ENCODE measurements around the gene UTY. TPM values are rescaled to one million over a fixed set of nuclear protein-coding genes. Genes with fewer than 3 reads are reported as not detected.

The UTY gene
- total and polyA plus RNA-seq, 2 of the 13 experiments (the other 11 are each of a cell fraction or from before 2014, with no cell fraction given): not detected

DNA sequence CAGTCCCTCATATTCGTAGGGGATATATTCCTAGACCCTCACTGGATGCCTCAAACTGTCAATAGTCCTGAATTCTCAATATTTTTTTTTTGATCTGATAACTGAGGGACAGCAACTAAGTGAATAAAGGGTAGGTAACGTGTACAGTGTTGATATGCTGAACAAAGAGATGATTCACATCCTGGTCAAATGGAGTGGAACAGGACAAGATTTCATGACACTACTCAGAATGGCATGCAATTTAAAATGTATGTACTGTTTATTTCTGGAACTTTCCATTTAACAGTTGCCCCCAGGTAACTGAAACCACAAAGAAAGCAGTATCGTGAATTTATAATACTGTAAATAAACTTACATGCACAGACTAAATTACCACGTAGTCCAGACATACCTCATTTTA is 128.4 kb downstream of the UTY start:
- ATAC-seq (no peak), FAIRE-seq (no peak), DNase-seq (ENCODE audit: low spot score) (no peak)
- Histone ChIP-seq H3K4me1 (ENCODE audit: insufficient read depth, low read length) (no peaks in the 10 kb centered on the region), H3K9me3 (ENCODE audit: low read length) (no peaks in the 10 kb centered on the region), H3K27me3 (ENCODE audit: control insufficient read depth in 1 of 2, insufficient read depth in 2 of 2, low read length in 2 of 2) (no peaks in the 10 kb centered on the region), H3K4me2 (ENCODE audit: low read depth, low read length) (no peak overlapping the region), H3K27ac (ENCODE audit: extremely low read length, insufficient read depth, low read length) (no peak overlapping the region), H3K9ac (ENCODE audit: insufficient read depth, low read depth, low read length) (no peak overlapping the region), H4K20me1 (ENCODE audit: insufficient read depth, low read length) (no peaks in the 10 kb centered on the region), H2AFZ (ENCODE audit: low read length) (no peak overlapping the region), H3K4me3 (replicated peaks in 1 of 3; ENCODE audit: insufficient read depth in 1 of 3, low read depth in 2 of 3, low read length in 3 of 3) (no peak overlapping the region), H3K36me3 (replicated peaks in 1 of 2; ENCODE audit: control insufficient read depth in 1 of 2, insufficient read depth in 2 of 2, low read length in 2 of 2) (no peaks in the 10 kb centered on the region), H3K79me2 (ENCODE audit: insufficient read depth, low read length) (no peaks in the 10 kb centered on the region)
- 0% methylated on average over 4 of the region's 4 CpGs for WGBS (ENCODE audit: low lambda C conversion rate)
- intact Hi-C loops (cut with micrococcal nuclease; ENCODE audit: unreplicated experiment): no loop called here
- POLR2A ChIA-PET: no interaction called here
- CTCF ChIA-PET (ENCODE audit: low intra/inter-chr PET ratio, low total read pairs): no interaction called here
- no TSS peak for BruUV-seq (replicated peaks)
- in situ Hi-C loops (cut with HindIII; ENCODE audit: extremely low pct_ligation_motif_present, low pct_unique_long_range_greater_than_20kb): no loop called here
- TF ChIP-seq ZNF747 (CRISPR knock-in tag; IDR thresholded peaks at IDR 0.05; ENCODE audit: borderline replicate concordance): no peak
- no peak for TF ChIP-seq ZBTB3 (CRISPR knock-in tag; IDR thresholded peaks at IDR 0.05; ENCODE audit: borderline replicate concordance, low read depth)
- TF ChIP-seq, protein P1, sequence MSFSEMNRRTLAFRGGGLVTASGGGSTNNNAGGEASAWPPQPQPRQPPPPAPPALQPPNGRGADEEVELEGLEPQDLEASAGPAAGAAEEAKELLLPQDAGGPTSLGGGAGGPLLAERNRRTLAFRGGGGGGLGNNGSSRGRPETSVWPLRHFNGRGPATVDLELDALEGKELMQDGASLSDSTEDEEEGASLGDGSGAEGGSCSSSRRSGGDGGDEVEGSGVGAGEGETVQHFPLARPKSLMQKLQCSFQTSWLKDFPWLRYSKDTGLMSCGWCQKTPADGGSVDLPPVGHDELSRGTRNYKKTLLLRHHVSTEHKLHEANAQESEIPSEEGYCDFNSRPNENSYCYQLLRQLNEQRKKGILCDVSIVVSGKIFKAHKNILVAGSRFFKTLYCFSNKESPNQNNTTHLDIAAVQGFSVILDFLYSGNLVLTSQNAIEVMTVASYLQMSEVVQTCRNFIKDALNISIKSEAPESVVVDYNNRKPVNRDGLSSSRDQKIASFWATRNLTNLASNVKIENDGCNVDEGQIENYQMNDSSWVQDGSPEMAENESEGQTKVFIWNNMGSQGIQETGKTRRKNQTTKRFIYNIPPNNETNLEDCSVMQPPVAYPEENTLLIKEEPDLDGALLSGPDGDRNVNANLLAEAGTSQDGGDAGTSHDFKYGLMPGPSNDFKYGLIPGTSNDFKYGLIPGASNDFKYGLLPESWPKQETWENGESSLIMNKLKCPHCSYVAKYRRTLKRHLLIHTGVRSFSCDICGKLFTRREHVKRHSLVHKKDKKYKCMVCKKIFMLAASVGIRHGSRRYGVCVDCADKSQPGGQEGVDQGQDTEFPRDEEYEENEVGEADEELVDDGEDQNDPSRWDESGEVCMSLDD (CRISPR knock-in tag; IDR thresholded peaks at IDR 0.05; ENCODE audit: borderline replicate concordance): no peak
- TF ChIP-seq, protein P2, sequence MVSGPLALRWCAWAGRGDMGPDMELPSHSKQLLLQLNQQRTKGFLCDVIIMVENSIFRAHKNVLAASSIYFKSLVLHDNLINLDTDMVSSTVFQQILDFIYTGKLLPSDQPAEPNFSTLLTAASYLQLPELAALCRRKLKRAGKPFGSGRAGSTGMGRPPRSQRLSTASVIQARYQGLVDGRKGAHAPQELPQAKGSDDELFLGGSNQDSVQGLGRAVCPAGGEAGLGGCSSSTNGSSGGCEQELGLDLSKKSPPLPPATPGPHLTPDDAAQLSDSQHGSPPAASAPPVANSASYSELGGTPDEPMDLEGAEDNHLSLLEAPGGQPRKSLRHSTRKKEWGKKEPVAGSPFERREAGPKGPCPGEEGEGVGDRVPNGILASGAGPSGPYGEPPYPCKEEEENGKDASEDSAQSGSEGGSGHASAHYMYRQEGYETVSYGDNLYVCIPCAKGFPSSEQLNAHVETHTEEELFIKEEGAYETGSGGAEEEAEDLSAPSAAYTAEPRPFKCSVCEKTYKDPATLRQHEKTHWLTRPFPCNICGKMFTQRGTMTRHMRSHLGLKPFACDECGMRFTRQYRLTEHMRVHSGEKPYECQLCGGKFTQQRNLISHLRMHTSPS (CRISPR knock-in tag; IDR thresholded peaks at IDR 0.05; ENCODE audit: low read depth): no peak
- no peak for TF ChIP-seq HCFC1 (IDR thresholded peaks at IDR 0.05; ENCODE audit: low read depth, low read length)
- TF ChIP-seq SATB2 (CRISPR knock-in tag; IDR thresholded peaks at IDR 0.05): no peak
- TF ChIP-seq ZNF460 (CRISPR knock-in tag; IDR thresholded peaks at IDR 0.05; ENCODE audit: borderline replicate concordance): no peak
- TF ChIP-seq ZNF225 (CRISPR knock-in tag; IDR thresholded peaks at IDR 0.05): no peak
- no peak for TF ChIP-seq REL (CRISPR knock-in tag; conservative IDR thresholded peaks at IDR 0.05)
- TF ChIP-seq ZNF430 (CRISPR knock-in tag; IDR thresholded peaks at IDR 0.05): no peak
- TF ChIP-seq, protein P3, sequence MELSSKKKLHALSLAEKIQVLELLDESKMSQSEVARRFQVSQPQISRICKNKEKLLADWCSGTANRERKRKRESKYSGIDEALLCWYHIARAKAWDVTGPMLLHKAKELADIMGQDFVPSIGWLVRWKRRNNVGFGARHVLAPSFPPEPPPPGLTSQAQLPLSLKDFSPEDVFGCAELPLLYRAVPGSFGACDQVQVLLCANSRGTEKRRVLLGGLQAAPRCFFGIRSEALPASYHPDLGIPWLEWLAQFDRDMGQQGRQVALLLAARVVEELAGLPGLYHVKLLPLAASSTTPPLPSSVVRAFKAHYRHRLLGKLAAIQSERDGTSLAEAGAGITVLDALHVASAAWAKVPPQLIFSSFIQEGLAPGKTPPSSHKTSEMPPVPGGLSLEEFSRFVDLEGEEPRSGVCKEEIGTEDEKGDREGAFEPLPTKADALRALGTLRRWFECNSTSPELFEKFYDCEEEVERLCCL (CRISPR knock-in tag; IDR thresholded peaks at IDR 0.05; ENCODE audit: borderline replicate concordance): no peak
- TF ChIP-seq GATAD1 (CRISPR knock-in tag; IDR thresholded peaks at IDR 0.05): no peak
- TF ChIP-seq, protein P4, sequence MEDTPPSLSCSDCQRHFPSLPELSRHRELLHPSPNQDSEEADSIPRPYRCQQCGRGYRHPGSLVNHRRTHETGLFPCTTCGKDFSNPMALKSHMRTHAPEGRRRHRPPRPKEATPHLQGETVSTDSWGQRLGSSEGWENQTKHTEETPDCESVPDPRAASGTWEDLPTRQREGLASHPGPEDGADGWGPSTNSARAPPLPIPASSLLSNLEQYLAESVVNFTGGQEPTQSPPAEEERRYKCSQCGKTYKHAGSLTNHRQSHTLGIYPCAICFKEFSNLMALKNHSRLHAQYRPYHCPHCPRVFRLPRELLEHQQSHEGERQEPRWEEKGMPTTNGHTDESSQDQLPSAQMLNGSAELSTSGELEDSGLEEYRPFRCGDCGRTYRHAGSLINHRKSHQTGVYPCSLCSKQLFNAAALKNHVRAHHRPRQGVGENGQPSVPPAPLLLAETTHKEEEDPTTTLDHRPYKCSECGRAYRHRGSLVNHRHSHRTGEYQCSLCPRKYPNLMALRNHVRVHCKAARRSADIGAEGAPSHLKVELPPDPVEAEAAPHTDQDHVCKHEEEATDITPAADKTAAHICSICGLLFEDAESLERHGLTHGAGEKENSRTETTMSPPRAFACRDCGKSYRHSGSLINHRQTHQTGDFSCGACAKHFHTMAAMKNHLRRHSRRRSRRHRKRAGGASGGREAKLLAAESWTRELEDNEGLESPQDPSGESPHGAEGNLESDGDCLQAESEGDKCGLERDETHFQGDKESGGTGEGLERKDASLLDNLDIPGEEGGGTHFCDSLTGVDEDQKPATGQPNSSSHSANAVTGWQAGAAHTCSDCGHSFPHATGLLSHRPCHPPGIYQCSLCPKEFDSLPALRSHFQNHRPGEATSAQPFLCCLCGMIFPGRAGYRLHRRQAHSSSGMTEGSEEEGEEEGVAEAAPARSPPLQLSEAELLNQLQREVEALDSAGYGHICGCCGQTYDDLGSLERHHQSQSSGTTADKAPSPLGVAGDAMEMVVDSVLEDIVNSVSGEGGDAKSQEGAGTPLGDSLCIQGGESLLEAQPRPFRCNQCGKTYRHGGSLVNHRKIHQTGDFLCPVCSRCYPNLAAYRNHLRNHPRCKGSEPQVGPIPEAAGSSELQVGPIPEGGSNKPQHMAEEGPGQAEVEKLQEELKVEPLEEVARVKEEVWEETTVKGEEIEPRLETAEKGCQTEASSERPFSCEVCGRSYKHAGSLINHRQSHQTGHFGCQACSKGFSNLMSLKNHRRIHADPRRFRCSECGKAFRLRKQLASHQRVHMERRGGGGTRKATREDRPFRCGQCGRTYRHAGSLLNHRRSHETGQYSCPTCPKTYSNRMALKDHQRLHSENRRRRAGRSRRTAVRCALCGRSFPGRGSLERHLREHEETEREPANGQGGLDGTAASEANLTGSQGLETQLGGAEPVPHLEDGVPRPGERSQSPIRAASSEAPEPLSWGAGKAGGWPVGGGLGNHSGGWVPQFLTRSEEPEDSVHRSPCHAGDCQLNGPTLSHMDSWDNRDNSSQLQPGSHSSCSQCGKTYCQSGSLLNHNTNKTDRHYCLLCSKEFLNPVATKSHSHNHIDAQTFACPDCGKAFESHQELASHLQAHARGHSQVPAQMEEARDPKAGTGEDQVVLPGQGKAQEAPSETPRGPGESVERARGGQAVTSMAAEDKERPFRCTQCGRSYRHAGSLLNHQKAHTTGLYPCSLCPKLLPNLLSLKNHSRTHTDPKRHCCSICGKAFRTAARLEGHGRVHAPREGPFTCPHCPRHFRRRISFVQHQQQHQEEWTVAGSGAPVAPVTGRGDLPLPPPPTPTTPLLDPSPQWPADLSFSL (CRISPR knock-in tag; IDR thresholded peaks at IDR 0.05): no peak

All from HepG2 (cell line).